Measurements from ENCODE around the gene HMGN4.

DNA sequence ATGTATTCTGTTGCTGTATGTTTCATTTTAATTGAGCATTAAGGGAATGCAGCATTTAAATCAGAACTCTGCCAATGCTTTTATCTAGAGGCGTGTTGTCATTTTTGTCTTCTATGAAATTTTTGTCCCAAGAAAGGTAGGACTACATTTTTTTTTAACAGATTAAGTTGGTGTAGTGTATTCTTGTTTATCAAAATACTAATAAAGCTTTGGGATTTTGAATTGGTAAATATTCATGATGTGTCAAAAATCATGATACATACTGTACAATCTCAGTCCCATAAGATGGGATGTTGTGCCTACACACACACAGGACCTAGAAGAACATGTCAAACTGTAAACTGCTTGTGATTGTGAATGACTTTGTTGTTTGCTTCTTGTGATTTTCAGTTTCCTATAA lies 11.2 kb upstream of the HMGN4 start:
- TF ChIP-seq, protein P1, sequence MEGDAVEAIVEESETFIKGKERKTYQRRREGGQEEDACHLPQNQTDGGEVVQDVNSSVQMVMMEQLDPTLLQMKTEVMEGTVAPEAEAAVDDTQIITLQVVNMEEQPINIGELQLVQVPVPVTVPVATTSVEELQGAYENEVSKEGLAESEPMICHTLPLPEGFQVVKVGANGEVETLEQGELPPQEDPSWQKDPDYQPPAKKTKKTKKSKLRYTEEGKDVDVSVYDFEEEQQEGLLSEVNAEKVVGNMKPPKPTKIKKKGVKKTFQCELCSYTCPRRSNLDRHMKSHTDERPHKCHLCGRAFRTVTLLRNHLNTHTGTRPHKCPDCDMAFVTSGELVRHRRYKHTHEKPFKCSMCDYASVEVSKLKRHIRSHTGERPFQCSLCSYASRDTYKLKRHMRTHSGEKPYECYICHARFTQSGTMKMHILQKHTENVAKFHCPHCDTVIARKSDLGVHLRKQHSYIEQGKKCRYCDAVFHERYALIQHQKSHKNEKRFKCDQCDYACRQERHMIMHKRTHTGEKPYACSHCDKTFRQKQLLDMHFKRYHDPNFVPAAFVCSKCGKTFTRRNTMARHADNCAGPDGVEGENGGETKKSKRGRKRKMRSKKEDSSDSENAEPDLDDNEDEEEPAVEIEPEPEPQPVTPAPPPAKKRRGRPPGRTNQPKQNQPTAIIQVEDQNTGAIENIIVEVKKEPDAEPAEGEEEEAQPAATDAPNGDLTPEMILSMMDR (IDR thresholded peaks at IDR 0.05; ENCODE audit: control extremely low read depth in 1 of 3, insufficient read depth in 1 of 3, low read depth in 1 of 3, low read length in 3 of 3): no peak
- no peak for TF ChIP-seq POLR2A (IDR thresholded peaks at IDR 0.05; ENCODE audit: control extremely low read depth in 1 of 2, low read depth in 2 of 2, low read length in 2 of 2)
- no peak for TF ChIP-seq RNF2 (IDR thresholded peaks at IDR 0.05; ENCODE audit: borderline replicate concordance, low read depth, low read length, missing control alignments, poor library complexity, severe bottlenecking)
- TF ChIP-seq SP1 (IDR thresholded peaks at IDR 0.05; ENCODE audit: low read depth, low read length): no peak
- no peak for TF ChIP-seq SIN3A (conservative IDR thresholded peaks at IDR 0.05 in 1 of 2, IDR thresholded peaks at IDR 0.05 in 1 of 2; ENCODE audit: low read depth in 1 of 2, low read length in 2 of 2)
- no peak for TF ChIP-seq EP300 (IDR thresholded peaks at IDR 0.05; ENCODE audit: borderline replicate concordance in 1 of 2, low read depth in 2 of 2, low read length in 2 of 2)
- no peak for TF ChIP-seq MAFK (IDR thresholded peaks at IDR 0.05; ENCODE audit: low read depth, low read length)
- no peak for TF ChIP-seq KDM1A (IDR thresholded peaks at IDR 0.05; ENCODE audit: borderline replicate concordance, low read length)
- TF ChIP-seq ZNF274 (IDR thresholded peaks at IDR 0.05; ENCODE audit: borderline replicate concordance, extremely low read depth, low read length): no peak
- TF ChIP-seq, protein P2, sequence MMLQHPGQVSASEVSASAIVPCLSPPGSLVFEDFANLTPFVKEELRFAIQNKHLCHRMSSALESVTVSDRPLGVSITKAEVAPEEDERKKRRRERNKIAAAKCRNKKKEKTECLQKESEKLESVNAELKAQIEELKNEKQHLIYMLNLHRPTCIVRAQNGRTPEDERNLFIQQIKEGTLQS (IDR thresholded peaks at IDR 0.05; ENCODE audit: insufficient read depth, low read depth, low read length): no peak
- TF ChIP-seq, protein P3, sequence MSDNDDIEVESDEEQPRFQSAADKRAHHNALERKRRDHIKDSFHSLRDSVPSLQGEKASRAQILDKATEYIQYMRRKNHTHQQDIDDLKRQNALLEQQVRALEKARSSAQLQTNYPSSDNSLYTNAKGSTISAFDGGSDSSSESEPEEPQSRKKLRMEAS (IDR thresholded peaks at IDR 0.05): no peak
- TF ChIP-seq CREB1 (IDR thresholded peaks at IDR 0.05): no peak
- no peak for TF ChIP-seq SP2 (IDR thresholded peaks at IDR 0.05; ENCODE audit: low read length)
- no peak for TF ChIP-seq EZH2 (IDR thresholded peaks at IDR 0.05; ENCODE audit: low read depth, low read length, severe bottlenecking)
